Upper lobe of right lung (tissue), 1 donor: ENCODE data around the gene AMPD2. TPM values are rescaled to one million over a fixed set of nuclear protein-coding genes. Genes with fewer than 3 reads are reported as not detected.

ENCODE experiments used
- ATAC-seq: fragments of 200-7000 bp; cut with Tn5 transposase; one replicate; pipeline ENCODE4 v1.9.1; 2020; ENCODE audit warnings: mild to moderate bottlenecking, moderate library complexity
- DNase-seq: peaks from one replicate; pipeline ENCODE4 v3.0.0-alpha.2; 2020
- H3K27ac ChIP-seq: fragments of 200-600 bp; one replicate; pipeline ENCODE4 v1.8.0; 2022
- H3K27me3 ChIP-seq: fragments of 200-600 bp; one replicate; pipeline ENCODE4 v1.8.0; 2022; ENCODE audit warnings: mild to moderate bottlenecking
- H3K36me3 ChIP-seq: fragments of 200-600 bp; one replicate; pipeline ENCODE4 v1.8.0; 2022
- H3K4me1 ChIP-seq: fragments of 200-600 bp; one replicate; pipeline ENCODE4 v1.8.0; 2022
- H3K4me3 ChIP-seq: fragments of 200-600 bp; one replicate; pipeline ENCODE4 v1.8.0; 2022; ENCODE audit warnings: mild to moderate bottlenecking
- H3K9me3 ChIP-seq: fragments of 200-600 bp; one replicate; pipeline ENCODE4 v1.8.0; 2022
- intact Hi-C: fragments of 100-400 bp; cut with DNase I; formaldehyde crosslinking; loops from one replicate; pipeline ENCODE4 v1.11.0; 2022
- total RNA-seq: library from RNA; stranded (reverse); fragmentation: NEBNext Ultra II Directional; extraction: Animal tissue kit (Norgen Biotek cat#: 25700); gene quantifications from one replicate; pipeline ENCODE4 v1.2.1, GENCODE V29; 2021
- TF ChIP-seq, protein P1 (sequence below): fragments of 200-600 bp; IDR thresholded peaks from one replicate; pipeline ENCODE4 v1.8.0; 2022; ENCODE audit warnings: antibody characterized with exemption
- donor health status: DM: no; HTN: yes; CAD: no; lungs with severe emphysema.

The AMPD2 gene
- total RNA-seq, 1 donor from 2014 or later, result 56.9 TPM

DNA sequence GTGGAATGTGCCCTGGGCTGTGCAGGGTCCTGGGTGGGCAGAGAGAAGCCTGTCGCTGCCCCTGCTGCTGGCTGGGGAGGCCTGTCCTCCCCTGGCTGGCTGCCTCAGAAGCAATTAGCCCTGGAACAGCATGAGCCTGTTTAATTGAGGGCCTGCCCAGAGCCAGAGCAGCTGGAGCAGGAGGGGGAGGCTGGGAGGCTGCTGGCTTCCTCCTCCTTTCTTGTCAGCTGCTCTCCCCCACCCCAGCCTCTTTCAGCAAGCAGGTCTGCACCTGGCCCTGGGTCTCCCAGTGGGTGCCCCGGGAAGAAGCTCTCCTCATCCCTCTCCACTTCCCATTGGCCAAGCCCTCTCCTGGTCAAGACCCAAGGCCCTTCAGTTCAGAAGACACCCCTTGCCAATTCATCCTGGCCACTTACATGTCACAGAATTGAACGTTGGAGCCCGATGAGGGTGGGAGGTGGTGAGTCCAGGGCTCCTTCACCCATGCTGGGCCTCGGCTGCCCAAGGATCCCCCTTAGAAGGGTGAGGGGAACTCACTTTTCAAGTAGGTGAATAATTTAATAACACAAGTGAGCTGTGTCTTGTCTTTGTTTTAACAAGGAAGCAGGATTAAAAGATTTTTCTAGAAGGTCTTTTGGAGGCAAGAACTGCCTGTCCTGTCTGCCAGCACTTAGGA lies 13.2 kb downstream of the AMPD2 start:
- H3K36me3 ChIP-seq, result peaks cover 36% of the 10 kb centered on the region
- ATAC-seq, result no peak
- no peaks in the 10 kb centered on the region for H3K9me3 ChIP-seq
- H3K27ac ChIP-seq, result no peak overlapping the region
- TF ChIP-seq, protein P1, sequence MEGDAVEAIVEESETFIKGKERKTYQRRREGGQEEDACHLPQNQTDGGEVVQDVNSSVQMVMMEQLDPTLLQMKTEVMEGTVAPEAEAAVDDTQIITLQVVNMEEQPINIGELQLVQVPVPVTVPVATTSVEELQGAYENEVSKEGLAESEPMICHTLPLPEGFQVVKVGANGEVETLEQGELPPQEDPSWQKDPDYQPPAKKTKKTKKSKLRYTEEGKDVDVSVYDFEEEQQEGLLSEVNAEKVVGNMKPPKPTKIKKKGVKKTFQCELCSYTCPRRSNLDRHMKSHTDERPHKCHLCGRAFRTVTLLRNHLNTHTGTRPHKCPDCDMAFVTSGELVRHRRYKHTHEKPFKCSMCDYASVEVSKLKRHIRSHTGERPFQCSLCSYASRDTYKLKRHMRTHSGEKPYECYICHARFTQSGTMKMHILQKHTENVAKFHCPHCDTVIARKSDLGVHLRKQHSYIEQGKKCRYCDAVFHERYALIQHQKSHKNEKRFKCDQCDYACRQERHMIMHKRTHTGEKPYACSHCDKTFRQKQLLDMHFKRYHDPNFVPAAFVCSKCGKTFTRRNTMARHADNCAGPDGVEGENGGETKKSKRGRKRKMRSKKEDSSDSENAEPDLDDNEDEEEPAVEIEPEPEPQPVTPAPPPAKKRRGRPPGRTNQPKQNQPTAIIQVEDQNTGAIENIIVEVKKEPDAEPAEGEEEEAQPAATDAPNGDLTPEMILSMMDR, result no peak
- H3K27me3 ChIP-seq, result no peaks in the 10 kb centered on the region
- intact Hi-C loops, result loop anchor here (5.0 kb wide), 1 partner anchor 86 kb away; the partner anchor contains the start of gene GNAI3
- peaks cover 5% of the 10 kb centered on the region for H3K4me1 ChIP-seq
- H3K4me3 ChIP-seq, result no peak overlapping the region
- no peak for DNase-seq

DNA sequence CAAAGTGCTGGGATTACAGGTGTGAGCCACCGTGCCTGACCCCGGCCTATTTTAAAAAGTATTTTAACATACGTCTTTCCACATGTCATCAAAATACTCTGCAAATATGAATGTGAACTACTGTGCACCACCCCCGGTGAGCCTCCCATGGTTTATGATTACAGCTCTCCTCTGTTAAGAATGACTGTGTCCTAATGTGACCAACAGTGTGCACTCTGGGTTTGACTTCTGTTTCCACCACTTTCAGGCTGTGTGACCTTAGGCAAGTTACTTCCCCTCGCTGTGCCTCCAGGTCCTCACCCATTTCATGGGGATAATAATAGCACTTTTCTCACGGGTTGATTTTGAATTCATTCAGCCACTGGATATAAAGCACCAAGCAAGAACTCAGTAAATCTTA lies 14.7 kb downstream of the AMPD2 start:
- peaks cover 21% of the 10 kb centered on the region for H3K36me3 ChIP-seq
- no peak for DNase-seq
- no peaks in the 10 kb centered on the region for H3K27me3 ChIP-seq
- no peak overlapping the region for H3K4me3 ChIP-seq
- intact Hi-C loops, result loop anchor here (5.0 kb wide), 1 partner anchor 87 kb away; the partner anchor contains the start of gene GNAI3
- H3K27ac ChIP-seq, result no peak overlapping the region
- ATAC-seq, result no peak
- TF ChIP-seq, protein P1, result no peak
- no peaks in the 10 kb centered on the region for H3K9me3 ChIP-seq
- H3K4me1 ChIP-seq, result peaks cover 5% of the 10 kb centered on the region

DNA sequence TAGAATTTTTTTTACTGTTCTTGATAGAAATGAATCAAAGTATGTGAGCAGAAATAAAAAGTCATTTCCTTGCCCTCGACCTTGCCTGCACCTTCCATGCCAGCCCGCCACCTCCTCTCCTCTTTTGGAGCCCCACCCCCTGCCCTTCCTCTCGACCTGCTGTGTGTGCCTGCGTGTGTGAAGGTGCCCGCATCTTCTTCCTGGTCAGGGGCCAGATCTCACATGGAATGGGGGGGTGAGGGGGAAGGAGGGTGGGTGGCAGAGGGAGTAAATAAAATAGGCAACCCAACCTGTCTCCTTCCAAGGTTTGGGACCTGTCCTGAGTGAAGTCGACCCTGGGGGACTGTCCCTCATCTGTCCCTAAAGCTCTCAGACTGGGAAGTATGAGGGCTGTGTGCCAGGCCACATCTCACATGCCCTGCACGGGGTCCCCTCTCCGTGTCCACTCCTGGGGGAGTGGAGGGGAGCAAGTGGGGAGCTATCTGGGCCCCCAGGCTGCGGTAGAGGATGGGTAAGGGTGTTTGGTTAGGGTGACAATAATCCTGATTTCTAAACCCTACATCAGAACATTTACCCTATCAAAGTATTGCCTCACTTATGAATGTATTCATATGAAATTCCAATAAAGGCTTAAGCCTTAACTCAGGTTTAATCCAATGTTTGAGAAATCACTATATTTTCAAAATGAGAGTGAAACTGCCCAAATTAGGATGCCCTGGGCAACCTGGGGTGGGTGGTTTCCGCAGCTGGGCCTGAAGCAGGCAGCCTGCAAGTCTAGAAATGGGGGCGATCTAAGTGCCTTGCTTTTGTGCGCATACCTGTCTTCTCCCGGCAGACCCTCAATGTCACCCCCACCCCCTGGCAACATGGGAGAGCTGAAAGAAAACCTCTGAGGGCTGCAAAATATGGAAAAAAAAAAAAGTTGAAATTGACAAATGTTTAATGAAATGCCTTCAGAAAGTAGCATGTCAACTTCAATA lies 15.4 kb downstream of the AMPD2 start:
- Histone ChIP-seq H3K4me3 (no peak overlapping the region), H3K9me3 (no peaks in the 10 kb centered on the region), H3K27me3 (no peaks in the 10 kb centered on the region), H3K27ac (no peak overlapping the region), H3K4me1 (peaks cover 5% of the 10 kb centered on the region), H3K36me3 (peaks cover 16% of the 10 kb centered on the region)
- peak; percentile 57 for DNase-seq
- TF ChIP-seq, protein P1, result no peak
- ATAC-seq, result no peak
- intact Hi-C loops, result loop anchor here (5.0 kb wide), 1 partner anchor 88 kb away; the partner anchor contains the start of gene GNAI3

DNA sequence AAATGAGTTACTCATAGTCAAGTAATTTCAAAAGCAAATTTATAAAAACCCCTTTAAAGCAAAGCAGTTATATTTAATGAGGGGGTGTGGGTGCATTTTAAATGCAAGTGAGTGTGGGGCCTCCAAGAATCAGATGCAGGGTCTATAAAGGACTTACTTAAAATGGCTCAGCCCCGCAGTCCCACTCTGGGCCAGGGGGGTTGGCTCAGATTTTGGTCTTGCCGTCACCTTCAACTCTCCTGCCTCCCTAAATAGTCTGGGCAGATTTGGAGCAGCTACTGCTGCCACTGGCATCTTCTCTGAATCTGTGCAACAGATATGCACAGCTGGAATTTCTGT lies 16.2 kb downstream of the AMPD2 start:
- H3K9me3 ChIP-seq, result no peaks in the 10 kb centered on the region
- ATAC-seq (no peak), DNase-seq (no peak)
- intact Hi-C loops, result no loop called here
- TF ChIP-seq, protein P1, result no peak
- no peaks in the 10 kb centered on the region for H3K27me3 ChIP-seq
- H3K27ac ChIP-seq, result no peak overlapping the region
- no peak overlapping the region for H3K4me3 ChIP-seq
- H3K36me3 ChIP-seq, result peaks cover 14% of the 10 kb centered on the region
- peaks cover 5% of the 10 kb centered on the region for H3K4me1 ChIP-seq

DNA sequence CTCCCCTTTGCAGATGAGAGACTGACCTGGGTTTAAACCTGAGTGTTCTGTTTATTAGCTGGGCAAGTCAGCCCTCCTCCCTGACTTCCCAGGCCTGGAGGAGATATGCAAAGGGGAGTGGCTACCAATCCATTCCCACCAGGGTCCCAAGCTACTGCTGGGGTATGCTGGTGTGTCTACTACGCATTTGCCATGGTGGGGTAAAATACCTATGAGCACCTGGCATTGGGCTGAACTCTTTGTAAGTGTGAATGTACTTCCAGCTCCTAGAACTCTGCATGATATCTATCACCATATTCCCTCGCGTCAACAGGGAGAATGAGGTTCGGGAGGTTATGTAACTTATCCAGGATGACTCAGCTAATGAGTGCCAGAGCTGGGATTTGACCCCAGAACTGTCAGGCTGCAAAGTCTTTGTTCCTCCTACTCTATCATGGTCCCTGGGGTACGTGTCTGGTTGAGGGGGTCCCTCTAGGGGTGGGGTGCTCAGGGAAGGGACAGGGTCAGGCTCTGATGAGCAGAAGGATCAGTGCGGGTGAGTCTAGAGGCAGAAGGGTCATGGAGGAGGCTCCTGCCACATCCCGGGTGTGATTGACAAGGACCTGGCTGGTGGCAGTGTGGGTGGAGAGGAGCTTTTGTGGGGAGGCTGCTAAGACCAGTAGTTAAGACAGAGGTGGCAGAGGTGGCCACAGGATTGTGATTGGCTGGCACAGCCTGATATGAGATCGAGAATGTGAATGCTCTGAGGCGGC lies 16.7 kb downstream of the AMPD2 start:
- Histone ChIP-seq H3K4me1 (peaks cover 5% of the 10 kb centered on the region), H3K27me3 (no peaks in the 10 kb centered on the region), H3K9me3 (no peaks in the 10 kb centered on the region), H3K36me3 (peaks cover 8% of the 10 kb centered on the region), H3K27ac (no peak overlapping the region), H3K4me3 (no peak overlapping the region)
- ATAC-seq (no peak), DNase-seq (no peak)
- intact Hi-C loops, result no loop called here
- TF ChIP-seq, protein P1, result no peak
